Smooth muscle cell (in vitro differentiated cells): ENCODE data around the gene TOX3. TPM values are rescaled to one million over a fixed set of nuclear protein-coding genes. Genes with fewer than 3 reads are reported as not detected.

ENCODE experiments used
- DNase-seq: peaks from one replicate; lab custom pipeline; 2025; ENCODE audit not compliant: unreplicated experiment; lab: John Stamatoyannopoulos, UW
- H2AFZ ChIP-seq: fragments of 200-600 bp; sonication (generic); 2 replicates; pipeline ENCODE4 v1.6.0; 2016; ENCODE audit warnings: antibody characterized with exemption, low read depth, mild to moderate bottlenecking
- H3F3A ChIP-seq: fragments of 200-600 bp; sonication (generic); 2 replicates; pipeline ENCODE4 v1.6.0; 2017; ENCODE audit warnings: antibody characterized with exemption, low read depth
- H3K27ac ChIP-seq: fragments of 200-600 bp; sonication (generic); 2 replicates; pipeline ENCODE4 v1.5.1; 2016; ENCODE audit warnings: low read depth, mild to moderate bottlenecking
- H3K27me3 ChIP-seq: fragments of 200-600 bp; sonication (generic); 2 replicates; pipeline ENCODE4 v1.6.1; 2016; ENCODE audit warnings: low read depth, mild to moderate bottlenecking
- H3K36me3 ChIP-seq: fragments of 200-600 bp; sonication (generic); 2 replicates; pipeline ENCODE4 v1.5.1; 2016; ENCODE audit warnings: low read depth
- H3K4me1 ChIP-seq: fragments of 200-600 bp; sonication (generic); 2 replicates; pipeline ENCODE4 v1.5.1; 2016; ENCODE audit warnings: low read depth
- H3K4me2 ChIP-seq: fragments of 200-600 bp; sonication (generic); 2 replicates; pipeline ENCODE4 v1.6.0; 2016; ENCODE audit warnings: mild to moderate bottlenecking
- H3K4me3 ChIP-seq: fragments of 200-600 bp; sonication (generic); 2 replicates; pipeline ENCODE4 v1.5.1; 2016; ENCODE audit warnings: mild to moderate bottlenecking
- H3K79me2 ChIP-seq: fragments of 200-600 bp; sonication (generic); 2 replicates; pipeline ENCODE4 v1.6.0; 2016; ENCODE audit warnings: low read depth, mild to moderate bottlenecking
- H3K9ac ChIP-seq: fragments of 200-600 bp; sonication (generic); 2 replicates; pipeline ENCODE4 v1.6.0; 2016; ENCODE audit warnings: low read depth
- H3K9me3 ChIP-seq: fragments of 200-600 bp; sonication (generic); replicated peaks from 2 replicates; pipeline ENCODE4 v1.5.1; 2016; ENCODE audit warnings: low read depth
- H4K20me1 ChIP-seq: fragments of 200-600 bp; sonication (generic); 2 replicates; pipeline ENCODE4 v1.6.0; 2016; ENCODE audit warnings: low read depth
- WGBS: methylation state at CpG from one replicate; pipeline ENCODE4 v1.1.7; 2016; ENCODE audit warnings: low lambda C conversion rate; 5-methylcytosine and 5-hydroxymethylcytosine counted together
- polyA plus RNA-seq: library from polyadenylated mRNA; unstranded; fragments of >200 nt; fragmentation: Nextera tagmentation; extraction: Ambion mirVana; gene quantifications from 2 replicates; pipeline ENCODE4 v1.2.1, GENCODE V29; 2016
- total RNA-seq: library from RNA; depleted of rRNA; stranded (reverse); fragments of >200 nt; gene quantifications from 2 replicates; pipeline ENCODE4 v1.2.3, GENCODE V29; 2014
- TF ChIP-seq, protein P1 (sequence below): fragments of 200-600 bp; sonication (generic); IDR thresholded peaks from 2 replicates; pipeline ENCODE4 v1.5.1; 2017; ENCODE audit warnings: borderline replicate concordance, mild to moderate bottlenecking, antibody characterized with exemption; ENCODE audit not compliant: insufficient read depth, poor library complexity, severe bottlenecking

Gene TOX3
- total and polyA plus RNA-seq, 2 experiments from 2014 or later, result 0.18 to 0.49 TPM

DNA sequence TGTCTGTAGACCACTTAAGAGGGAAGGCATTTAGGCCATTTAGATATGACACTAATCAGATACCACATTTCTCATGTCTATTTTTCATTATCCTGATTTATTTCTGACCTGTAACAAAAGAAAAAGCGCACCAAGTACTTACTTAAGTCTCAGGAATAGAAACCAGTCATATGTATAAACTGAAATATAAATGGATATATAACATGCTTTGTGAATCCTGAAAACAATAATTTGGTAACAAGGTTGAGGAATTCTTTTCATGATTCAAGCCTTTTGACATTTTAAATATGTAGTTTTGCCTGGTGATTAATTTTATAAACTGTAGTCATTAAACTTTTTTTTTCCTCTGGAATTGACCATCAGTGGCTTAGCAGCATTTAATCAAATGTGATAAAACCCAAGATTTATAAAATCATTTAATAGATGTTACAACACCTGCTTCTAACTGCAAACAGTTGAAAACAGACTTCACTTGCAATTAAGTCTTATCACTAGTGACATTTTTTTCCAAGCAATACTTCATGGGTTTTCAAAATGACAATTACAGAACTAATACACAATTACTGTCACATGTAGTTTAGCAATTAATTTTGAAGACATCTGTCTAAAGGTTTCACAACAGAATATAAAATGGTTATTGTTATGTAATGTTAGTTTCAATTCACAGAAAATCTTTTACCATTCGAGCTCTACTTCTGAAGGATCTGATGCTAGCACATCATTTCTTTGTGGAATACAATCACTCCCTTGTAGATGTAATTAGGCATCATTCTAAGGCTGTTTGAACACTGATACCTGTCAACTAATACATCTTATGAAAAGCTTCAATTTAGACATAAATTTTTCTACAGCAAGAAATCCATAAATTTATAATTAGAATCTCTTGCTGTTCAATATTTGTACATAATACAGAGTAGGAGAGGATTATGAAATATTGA, 110.3 kb downstream of the TOX3 start:
- no peaks in the 10 kb centered on the region for H3K9me3 ChIP-seq
- no peaks in the 10 kb centered on the region for H3K79me2 ChIP-seq
- no peaks in the 10 kb centered on the region for H3K27me3 ChIP-seq
- no peak overlapping the region for H3K27ac ChIP-seq
- DNase-seq, result no peak
- 93% methylated on average over 2 of the region's 2 CpGs for WGBS
- no peak overlapping the region for H2AFZ ChIP-seq
- no peak overlapping the region for H3K4me2 ChIP-seq
- no peaks in the 10 kb centered on the region for H3K36me3 ChIP-seq
- TF ChIP-seq, protein P1, sequence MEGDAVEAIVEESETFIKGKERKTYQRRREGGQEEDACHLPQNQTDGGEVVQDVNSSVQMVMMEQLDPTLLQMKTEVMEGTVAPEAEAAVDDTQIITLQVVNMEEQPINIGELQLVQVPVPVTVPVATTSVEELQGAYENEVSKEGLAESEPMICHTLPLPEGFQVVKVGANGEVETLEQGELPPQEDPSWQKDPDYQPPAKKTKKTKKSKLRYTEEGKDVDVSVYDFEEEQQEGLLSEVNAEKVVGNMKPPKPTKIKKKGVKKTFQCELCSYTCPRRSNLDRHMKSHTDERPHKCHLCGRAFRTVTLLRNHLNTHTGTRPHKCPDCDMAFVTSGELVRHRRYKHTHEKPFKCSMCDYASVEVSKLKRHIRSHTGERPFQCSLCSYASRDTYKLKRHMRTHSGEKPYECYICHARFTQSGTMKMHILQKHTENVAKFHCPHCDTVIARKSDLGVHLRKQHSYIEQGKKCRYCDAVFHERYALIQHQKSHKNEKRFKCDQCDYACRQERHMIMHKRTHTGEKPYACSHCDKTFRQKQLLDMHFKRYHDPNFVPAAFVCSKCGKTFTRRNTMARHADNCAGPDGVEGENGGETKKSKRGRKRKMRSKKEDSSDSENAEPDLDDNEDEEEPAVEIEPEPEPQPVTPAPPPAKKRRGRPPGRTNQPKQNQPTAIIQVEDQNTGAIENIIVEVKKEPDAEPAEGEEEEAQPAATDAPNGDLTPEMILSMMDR, result no peak
- no peak overlapping the region for H3K4me3 ChIP-seq
- no peaks in the 10 kb centered on the region for H4K20me1 ChIP-seq
- no peaks in the 10 kb centered on the region for H3F3A ChIP-seq
- H3K9ac ChIP-seq, result no peak overlapping the region
- peaks cover 3% of the 10 kb centered on the region for H3K4me1 ChIP-seq

DNA sequence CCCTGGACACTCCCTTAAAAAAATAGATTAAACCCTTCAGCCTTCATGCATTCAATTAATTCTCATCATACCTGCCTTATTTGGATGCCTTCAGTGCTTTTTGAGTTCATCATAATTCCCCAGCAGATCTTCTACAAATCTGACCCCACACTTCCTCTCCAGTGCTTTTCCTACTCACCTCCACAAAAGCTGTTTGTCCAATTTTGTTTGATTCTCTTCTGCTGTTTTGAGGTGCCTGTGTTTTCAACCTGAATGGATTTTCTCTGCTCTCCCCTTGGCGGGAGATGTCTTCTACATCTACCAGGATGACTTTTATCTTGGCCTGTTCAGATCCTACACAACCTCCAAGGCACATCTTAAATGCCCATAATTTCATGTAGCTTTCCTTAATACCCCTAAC, 112.7 kb downstream of the TOX3 start:
- Histone ChIP-seq H3K9me3 (no peaks in the 10 kb centered on the region), H3F3A (no peaks in the 10 kb centered on the region), H2AFZ (no peak overlapping the region), H3K4me1 (peaks cover 3% of the 10 kb centered on the region), H3K79me2 (no peaks in the 10 kb centered on the region), H3K4me3 (no peak overlapping the region), H3K36me3 (no peaks in the 10 kb centered on the region), H3K4me2 (no peak overlapping the region), H3K27ac (no peak overlapping the region), H3K27me3 (no peaks in the 10 kb centered on the region), H3K9ac (no peak overlapping the region), H4K20me1 (no peaks in the 10 kb centered on the region)
- DNase-seq, result no peak
- WGBS, result 100% methylated on average over 1 of the region's 1 CpG
- TF ChIP-seq, protein P1, result no peak

DNA sequence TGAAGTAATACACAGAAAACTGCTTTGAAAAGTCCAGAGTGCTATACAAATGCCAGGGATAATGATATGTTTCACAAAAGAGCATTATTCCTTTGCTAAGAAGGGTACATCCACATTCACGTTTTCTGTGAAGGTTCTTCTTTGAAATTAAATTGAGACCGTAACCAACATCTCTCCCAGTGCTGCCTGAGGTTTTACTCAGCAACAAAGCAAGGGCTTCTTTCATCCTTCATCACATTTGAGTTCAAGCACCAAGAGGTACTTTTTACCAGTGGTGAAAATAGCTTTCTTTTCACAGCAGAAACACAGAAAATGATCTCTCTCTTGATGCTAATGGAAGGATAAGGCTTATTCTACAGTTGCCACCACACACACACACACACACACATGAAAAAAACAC, 113.3 kb downstream of the TOX3 start:
- peaks cover 3% of the 10 kb centered on the region for H3K4me1 ChIP-seq
- no peak overlapping the region for H3K9ac ChIP-seq
- no peaks in the 10 kb centered on the region for H3K36me3 ChIP-seq
- H3K79me2 ChIP-seq, result no peaks in the 10 kb centered on the region
- H3K4me2 ChIP-seq, result no peak overlapping the region
- H3K27me3 ChIP-seq, result no peaks in the 10 kb centered on the region
- 76% methylated on average over 2 of the region's 2 CpGs for WGBS
- H3K27ac ChIP-seq, result no peak overlapping the region
- DNase-seq, result no peak
- no peak overlapping the region for H3K4me3 ChIP-seq
- TF ChIP-seq, protein P1, result no peak
- no peaks in the 10 kb centered on the region for H4K20me1 ChIP-seq
- H3F3A ChIP-seq, result no peaks in the 10 kb centered on the region
- H3K9me3 ChIP-seq, result no peaks in the 10 kb centered on the region
- H2AFZ ChIP-seq, result no peak overlapping the region

DNA sequence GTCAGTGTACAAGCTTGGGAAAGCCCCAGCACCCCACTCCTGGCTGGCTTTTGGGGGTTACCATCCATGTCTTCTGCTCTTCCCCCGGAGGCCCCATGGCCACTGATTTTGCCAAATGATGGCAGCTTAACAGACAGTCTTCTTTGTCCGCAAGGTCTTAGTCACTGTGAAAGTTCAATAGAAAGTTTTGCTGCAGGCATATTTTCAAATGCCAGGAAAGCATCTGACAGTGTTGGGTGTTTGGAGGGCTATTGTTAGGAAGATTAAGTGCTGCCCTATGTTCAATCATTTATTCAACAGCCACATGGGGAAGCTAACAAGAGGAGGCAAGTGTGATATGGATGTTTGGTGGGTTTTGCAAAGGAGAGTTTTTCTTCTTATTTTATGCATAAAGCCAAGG, 122.4 kb downstream of the TOX3 start:
- H3K4me3 ChIP-seq, result no peak overlapping the region
- WGBS, result 87% methylated on average over 2 of the region's 2 CpGs
- no peak for DNase-seq

More for the DNA sequence above, 122.4 kb downstream of the TOX3 start:
- H3K36me3 ChIP-seq, result no peaks in the 10 kb centered on the region
- H3K9me3 ChIP-seq, result no peaks in the 10 kb centered on the region
- H3K79me2 ChIP-seq, result no peaks in the 10 kb centered on the region
- H3K27me3 ChIP-seq, result no peaks in the 10 kb centered on the region
- no peaks in the 10 kb centered on the region for H3K4me1 ChIP-seq
- H2AFZ ChIP-seq, result no peak overlapping the region
- H3K9ac ChIP-seq, result no peak overlapping the region
- no peaks in the 10 kb centered on the region for H4K20me1 ChIP-seq
- TF ChIP-seq, protein P1, result no peak
- H3F3A ChIP-seq, result no peaks in the 10 kb centered on the region
- no peak overlapping the region for H3K27ac ChIP-seq
- no peak overlapping the region for H3K4me2 ChIP-seq
